Measurements from ENCODE around the gene HPCAL4. TPM values are rescaled to one million over a fixed set of nuclear protein-coding genes. Genes with fewer than 3 reads are reported as not detected.

Gene HPCAL4
- total and polyA plus RNA-seq, 10 of the 15 experiments (the other 5 are each of a cell fraction or from before 2014, with no cell fraction given) = 0.05 to 0.18 (median 0.06) TPM; not detected in 5

DNA sequence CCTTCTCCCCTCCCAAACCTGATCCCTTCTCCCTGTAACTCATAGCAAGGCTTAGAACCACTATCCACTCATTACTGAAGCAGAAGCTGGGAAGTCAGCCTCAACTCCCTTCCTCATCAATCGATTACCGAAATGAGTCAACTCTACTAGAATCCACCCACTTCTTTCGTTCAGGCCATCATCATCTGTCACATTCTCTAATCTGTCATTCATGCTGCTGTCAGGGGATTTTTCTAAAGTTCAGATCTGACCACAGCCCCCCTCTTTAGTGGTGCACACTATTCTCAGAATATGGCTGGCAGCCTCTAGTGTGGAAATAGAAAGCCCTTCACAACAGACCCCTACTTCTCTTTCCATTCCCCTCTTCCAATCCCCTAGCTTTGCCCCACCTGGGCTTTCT lies 24.5 kb downstream of the HPCAL4 start (continued):
- TF ChIP-seq, protein P1, sequence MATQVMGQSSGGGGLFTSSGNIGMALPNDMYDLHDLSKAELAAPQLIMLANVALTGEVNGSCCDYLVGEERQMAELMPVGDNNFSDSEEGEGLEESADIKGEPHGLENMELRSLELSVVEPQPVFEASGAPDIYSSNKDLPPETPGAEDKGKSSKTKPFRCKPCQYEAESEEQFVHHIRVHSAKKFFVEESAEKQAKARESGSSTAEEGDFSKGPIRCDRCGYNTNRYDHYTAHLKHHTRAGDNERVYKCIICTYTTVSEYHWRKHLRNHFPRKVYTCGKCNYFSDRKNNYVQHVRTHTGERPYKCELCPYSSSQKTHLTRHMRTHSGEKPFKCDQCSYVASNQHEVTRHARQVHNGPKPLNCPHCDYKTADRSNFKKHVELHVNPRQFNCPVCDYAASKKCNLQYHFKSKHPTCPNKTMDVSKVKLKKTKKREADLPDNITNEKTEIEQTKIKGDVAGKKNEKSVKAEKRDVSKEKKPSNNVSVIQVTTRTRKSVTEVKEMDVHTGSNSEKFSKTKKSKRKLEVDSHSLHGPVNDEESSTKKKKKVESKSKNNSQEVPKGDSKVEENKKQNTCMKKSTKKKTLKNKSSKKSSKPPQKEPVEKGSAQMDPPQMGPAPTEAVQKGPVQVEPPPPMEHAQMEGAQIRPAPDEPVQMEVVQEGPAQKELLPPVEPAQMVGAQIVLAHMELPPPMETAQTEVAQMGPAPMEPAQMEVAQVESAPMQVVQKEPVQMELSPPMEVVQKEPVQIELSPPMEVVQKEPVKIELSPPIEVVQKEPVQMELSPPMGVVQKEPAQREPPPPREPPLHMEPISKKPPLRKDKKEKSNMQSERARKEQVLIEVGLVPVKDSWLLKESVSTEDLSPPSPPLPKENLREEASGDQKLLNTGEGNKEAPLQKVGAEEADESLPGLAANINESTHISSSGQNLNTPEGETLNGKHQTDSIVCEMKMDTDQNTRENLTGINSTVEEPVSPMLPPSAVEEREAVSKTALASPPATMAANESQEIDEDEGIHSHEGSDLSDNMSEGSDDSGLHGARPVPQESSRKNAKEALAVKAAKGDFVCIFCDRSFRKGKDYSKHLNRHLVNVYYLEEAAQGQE (IDR thresholded peaks at IDR 0.05; ENCODE audit: low read depth, low read length) = no peak
- TF ChIP-seq YY1 (IDR thresholded peaks at IDR 0.05; ENCODE audit: low read depth, low read length) (peak; percentile 72), SP1 (IDR thresholded peaks at IDR 0.05; ENCODE audit: low read depth, low read length) (peak; percentile 53), ASH2L (IDR thresholded peaks at IDR 0.05; ENCODE audit: borderline replicate concordance, low read depth) (no peak), FOXM1 (IDR thresholded peaks at IDR 0.05; ENCODE audit: low read depth, low read length) (peak; percentile 89), CBFB (IDR thresholded peaks at IDR 0.05; ENCODE audit: low read depth) (peak; percentile 76; the same call in 1 of the 2 replicates), IKZF1 (conservative IDR thresholded peaks at IDR 0.05) (peak; percentile 98), PAX5 (IDR thresholded peaks at IDR 0.05; ENCODE audit: borderline replicate concordance, low read depth, low read length) (peak; percentile 88; the same call in 1 of the 2 replicates), BHLHE40 (IDR thresholded peaks at IDR 0.05; ENCODE audit: borderline replicate concordance in 1 of 2, low read depth in 2 of 2, low read length in 1 of 2) (peak; percentile 22 to 66; a peak in 2 of 4 replicates), NR2C2 (IDR thresholded peaks at IDR 0.05; ENCODE audit: borderline replicate concordance, control insufficient read depth, insufficient read length, low read depth) (no peak), SUZ12 (IDR thresholded peaks at IDR 0.05; ENCODE audit: unreplicated experiment) (no peak), HCFC1 (IDR thresholded peaks at IDR 0.05; ENCODE audit: low read length) (no peak)
- TF ChIP-seq, protein P2, sequence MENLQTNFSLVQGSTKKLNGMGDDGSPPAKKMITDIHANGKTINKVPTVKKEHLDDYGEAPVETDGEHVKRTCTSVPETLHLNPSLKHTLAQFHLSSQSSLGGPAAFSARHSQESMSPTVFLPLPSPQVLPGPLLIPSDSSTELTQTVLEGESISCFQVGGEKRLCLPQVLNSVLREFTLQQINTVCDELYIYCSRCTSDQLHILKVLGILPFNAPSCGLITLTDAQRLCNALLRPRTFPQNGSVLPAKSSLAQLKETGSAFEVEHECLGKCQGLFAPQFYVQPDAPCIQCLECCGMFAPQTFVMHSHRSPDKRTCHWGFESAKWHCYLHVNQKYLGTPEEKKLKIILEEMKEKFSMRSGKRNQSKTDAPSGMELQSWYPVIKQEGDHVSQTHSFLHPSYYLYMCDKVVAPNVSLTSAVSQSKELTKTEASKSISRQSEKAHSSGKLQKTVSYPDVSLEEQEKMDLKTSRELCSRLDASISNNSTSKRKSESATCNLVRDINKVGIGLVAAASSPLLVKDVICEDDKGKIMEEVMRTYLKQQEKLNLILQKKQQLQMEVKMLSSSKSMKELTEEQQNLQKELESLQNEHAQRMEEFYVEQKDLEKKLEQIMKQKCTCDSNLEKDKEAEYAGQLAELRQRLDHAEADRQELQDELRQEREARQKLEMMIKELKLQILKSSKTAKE (IDR thresholded peaks at IDR 0.05; ENCODE audit: low read depth, poor library complexity, severe bottlenecking) = peak; percentile 76
- TF ChIP-seq, protein P3, sequence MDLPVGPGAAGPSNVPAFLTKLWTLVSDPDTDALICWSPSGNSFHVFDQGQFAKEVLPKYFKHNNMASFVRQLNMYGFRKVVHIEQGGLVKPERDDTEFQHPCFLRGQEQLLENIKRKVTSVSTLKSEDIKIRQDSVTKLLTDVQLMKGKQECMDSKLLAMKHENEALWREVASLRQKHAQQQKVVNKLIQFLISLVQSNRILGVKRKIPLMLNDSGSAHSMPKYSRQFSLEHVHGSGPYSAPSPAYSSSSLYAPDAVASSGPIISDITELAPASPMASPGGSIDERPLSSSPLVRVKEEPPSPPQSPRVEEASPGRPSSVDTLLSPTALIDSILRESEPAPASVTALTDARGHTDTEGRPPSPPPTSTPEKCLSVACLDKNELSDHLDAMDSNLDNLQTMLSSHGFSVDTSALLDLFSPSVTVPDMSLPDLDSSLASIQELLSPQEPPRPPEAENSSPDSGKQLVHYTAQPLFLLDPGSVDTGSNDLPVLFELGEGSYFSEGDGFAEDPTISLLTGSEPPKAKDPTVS (IDR thresholded peaks at IDR 0.05; ENCODE audit: low read depth, low read length) = no peak
- TF ChIP-seq, protein P4, sequence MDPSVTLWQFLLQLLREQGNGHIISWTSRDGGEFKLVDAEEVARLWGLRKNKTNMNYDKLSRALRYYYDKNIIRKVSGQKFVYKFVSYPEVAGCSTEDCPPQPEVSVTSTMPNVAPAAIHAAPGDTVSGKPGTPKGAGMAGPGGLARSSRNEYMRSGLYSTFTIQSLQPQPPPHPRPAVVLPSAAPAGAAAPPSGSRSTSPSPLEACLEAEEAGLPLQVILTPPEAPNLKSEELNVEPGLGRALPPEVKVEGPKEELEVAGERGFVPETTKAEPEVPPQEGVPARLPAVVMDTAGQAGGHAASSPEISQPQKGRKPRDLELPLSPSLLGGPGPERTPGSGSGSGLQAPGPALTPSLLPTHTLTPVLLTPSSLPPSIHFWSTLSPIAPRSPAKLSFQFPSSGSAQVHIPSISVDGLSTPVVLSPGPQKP (IDR thresholded peaks at IDR 0.05; ENCODE audit: low read depth, low read length) = no peak
- TF ChIP-seq, protein P5, sequence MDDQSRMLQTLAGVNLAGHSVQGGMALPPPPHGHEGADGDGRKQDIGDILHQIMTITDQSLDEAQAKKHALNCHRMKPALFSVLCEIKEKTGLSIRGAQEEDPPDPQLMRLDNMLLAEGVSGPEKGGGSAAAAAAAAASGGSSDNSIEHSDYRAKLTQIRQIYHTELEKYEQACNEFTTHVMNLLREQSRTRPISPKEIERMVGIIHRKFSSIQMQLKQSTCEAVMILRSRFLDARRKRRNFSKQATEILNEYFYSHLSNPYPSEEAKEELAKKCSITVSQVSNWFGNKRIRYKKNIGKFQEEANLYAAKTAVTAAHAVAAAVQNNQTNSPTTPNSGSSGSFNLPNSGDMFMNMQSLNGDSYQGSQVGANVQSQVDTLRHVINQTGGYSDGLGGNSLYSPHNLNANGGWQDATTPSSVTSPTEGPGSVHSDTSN (IDR thresholded peaks at IDR 0.05; ENCODE audit: insufficient replicate concordance, low read depth, low read length) = peak; percentile 91
- TF ChIP-seq, protein P6, sequence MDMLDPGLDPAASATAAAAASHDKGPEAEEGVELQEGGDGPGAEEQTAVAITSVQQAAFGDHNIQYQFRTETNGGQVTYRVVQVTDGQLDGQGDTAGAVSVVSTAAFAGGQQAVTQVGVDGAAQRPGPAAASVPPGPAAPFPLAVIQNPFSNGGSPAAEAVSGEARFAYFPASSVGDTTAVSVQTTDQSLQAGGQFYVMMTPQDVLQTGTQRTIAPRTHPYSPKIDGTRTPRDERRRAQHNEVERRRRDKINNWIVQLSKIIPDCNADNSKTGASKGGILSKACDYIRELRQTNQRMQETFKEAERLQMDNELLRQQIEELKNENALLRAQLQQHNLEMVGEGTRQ (IDR thresholded peaks at IDR 0.05; ENCODE audit: borderline replicate concordance, low read depth, low read length) = no peak

All from GM12878 (cell line).